GM12878 (cell line): ENCODE measurements around the gene SAMD3. TPM values are rescaled to one million over a fixed set of nuclear protein-coding genes. Genes with fewer than 3 reads are reported as not detected.

Experiments used
- ATAC-seq: fragments of 200-7000 bp; cut with Tn5 transposase; 3 replicates; pipeline ENCODE4 v1.9.1; 2020; ENCODE audit warnings: mild to moderate bottlenecking, moderate library complexity
- BruUV-seq: library from RNA; stranded (reverse); fragments of 400-500 nt; replicated peaks from 2 replicates; lab custom pipeline; 2021; lab: Mats Ljungman, UMichigan
- CTCF ChIA-PET: fragments of 300-600 bp; sonication (Branson Sonifier 250); formaldehyde crosslinking; extraction: SDS; loops from one replicate; lab custom pipeline; 2021; ENCODE audit warnings: inconsistent platforms; lab: Yijun Ruan, JAX
- POLR2A ChIA-PET: fragments of 350-600 bp; formaldehyde crosslinking; extraction: SDS; loops from one replicate; lab custom pipeline; 2021; ENCODE audit warnings: inconsistent platforms; lab: Charles Lee
- RAD21 ChIA-PET: fragments of 300-600 bp; sonication (Branson Sonifier 250); formaldehyde crosslinking; loops from one replicate; lab custom pipeline; 2023; ENCODE audit warnings: antibody characterized with exemption; ENCODE audit not compliant: unreplicated experiment; lab: Charles Lee
- SMC1A ChIA-PET: fragments of 300-600 bp; sonication (Branson Sonifier 250); formaldehyde crosslinking; loops from one replicate; lab custom pipeline; 2023; ENCODE audit not compliant: unreplicated experiment, uncharacterized antibody; lab: Charles Lee
- DNase-seq: peaks from one replicate; pipeline ENCODE4 v3.0.0-alpha.2; 2011; ENCODE audit warnings: low read depth, low spot score
- FAIRE-seq: peaks from 3 replicates; lab custom pipeline; 2011; peaks lifted over from hg19 to GRCh38; lab: Jason Lieb, UNC
- H2AFZ ChIP-seq: 2 replicates; pipeline ENCODE4 v1.6.0; 2011; ENCODE audit warnings: low read depth, low read length, control low read depth; ENCODE audit not compliant: control insufficient read depth
- H3K27ac ChIP-seq: 2 replicates; pipeline ENCODE4 v1.5.1; 2011; ENCODE audit warnings: control low read depth; ENCODE audit not compliant: control insufficient read depth, insufficient read depth
- H3K27me3 ChIP-seq, 2 experiments: replicated peaks in 1 of 2; 2 replicates each; pipeline versions ENCODE4 v1.6.0 to v1.6.1; 2011; ENCODE audit warnings: low read length in 1 of 2; ENCODE audit not compliant: control insufficient read depth in 2 of 2, insufficient read depth in 2 of 2
- H3K36me3 ChIP-seq, 2 experiments: 2 replicates each; pipeline ENCODE4 v1.5.1; 2011; ENCODE audit warnings: low read length in 1 of 2; ENCODE audit not compliant: control insufficient read depth in 2 of 2, insufficient read depth in 2 of 2
- H3K4me1 ChIP-seq: 2 replicates; pipeline ENCODE4 v1.6.1; 2011; ENCODE audit warnings: mild to moderate bottlenecking, low read length, moderate library complexity, mixed read lengths; ENCODE audit not compliant: control insufficient read depth, insufficient read depth
- H3K4me2 ChIP-seq: 2 replicates; pipeline ENCODE4 v1.6.0; 2011; ENCODE audit warnings: control low read depth; ENCODE audit not compliant: control insufficient read depth, insufficient read depth
- H3K4me3 ChIP-seq: fragments of 200-600 bp; sonication (generic); 2 replicates; pipeline ENCODE4 v1.5.1; 2016
- H3K79me2 ChIP-seq: 2 replicates; pipeline ENCODE4 v1.6.0; 2011; ENCODE audit warnings: low read length; ENCODE audit not compliant: control insufficient read depth, insufficient read depth
- H3K9ac ChIP-seq: 2 replicates; pipeline ENCODE4 v1.8.0; 2011; ENCODE audit warnings: low read length, control low read depth, mixed read lengths; ENCODE audit not compliant: control insufficient read depth, insufficient read depth
- H3K9me3 ChIP-seq: replicated peaks from 3 replicates; pipeline ENCODE4 v1.5.1; 2011; ENCODE audit warnings: mild to moderate bottlenecking, low read length; ENCODE audit not compliant: control insufficient read depth, insufficient read depth
- H4K20me1 ChIP-seq: 2 replicates; pipeline ENCODE4 v1.6.0; 2011; ENCODE audit not compliant: control insufficient read depth, insufficient read depth
- BHLHE40 ChIP-seq, 2 experiments: fragments of 450-650 bp in 1 of 2; IDR thresholded peaks; 2 replicates each; pipeline ENCODE4 v1.6.1; 2011 to 2017; ENCODE audit warnings: low read depth in 2 of 2, borderline replicate concordance in 1 of 2, improper control_type of control experiment in 1 of 2, low read length in 1 of 2, mild to moderate bottlenecking in 1 of 2
- EGR1 ChIP-seq, 2 experiments: IDR thresholded peaks; 1 replicate in 1 of 2; 2 replicates in 1 of 2; pipeline ENCODE4 v1.6.1; 2011 to 2012; ENCODE audit warnings: low read depth in 2 of 2, low read length in 2 of 2, borderline replicate concordance in 1 of 2, mild to moderate bottlenecking in 1 of 2, moderate library complexity in 1 of 2
- ETV6 ChIP-seq, 2 experiments: fragments of 450-650 bp in 1 of 2; IDR thresholded peaks in 1 of 2; conservative IDR thresholded peaks in 1 of 2; 2 replicates each; pipeline ENCODE4 v1.6.1; 2014; ENCODE audit warnings: antibody characterized with exemption in 1 of 2, borderline replicate concordance in 1 of 2, low read depth in 1 of 2, mild to moderate bottlenecking in 1 of 2, moderate library complexity in 1 of 2
- FOS ChIP-seq: IDR thresholded peaks from 3 replicates; pipeline ENCODE4 v1.6.1; 2011; ENCODE audit warnings: borderline replicate concordance; ENCODE audit not compliant: insufficient read length; ENCODE audit errors: extremely low read depth
- HCFC1 ChIP-seq: fragments of 150-350 bp; IDR thresholded peaks from 2 replicates; pipeline ENCODE4 v1.6.1; 2014; ENCODE audit warnings: low read length
- HDAC6 ChIP-seq: fragments of 200-600 bp; sonication (generic); IDR thresholded peaks from one replicate; pipeline ENCODE4 v1.8.0; 2017; ENCODE audit warnings: antibody characterized with exemption; ENCODE audit not compliant: unreplicated experiment
- HDGF ChIP-seq: fragments of 450-650 bp; IDR thresholded peaks from 2 replicates; pipeline ENCODE4 v1.6.1; 2016; ENCODE audit warnings: antibody characterized with exemption
- IKZF2 ChIP-seq, 2 experiments: fragments of 450-650 bp; IDR thresholded peaks; 2 replicates each; pipeline ENCODE4 v1.6.1; 2017; ENCODE audit warnings: mild to moderate bottlenecking in 2 of 2, moderate library complexity in 2 of 2
- LARP7 ChIP-seq: fragments of 450-650 bp; IDR thresholded peaks from 2 replicates; pipeline ENCODE4 v1.6.1; 2017; ENCODE audit warnings: mild to moderate bottlenecking
- MEF2B ChIP-seq: fragments of 450-650 bp; IDR thresholded peaks from 2 replicates; pipeline ENCODE4 v1.6.1; 2018; ENCODE audit warnings: mild to moderate bottlenecking, moderate library complexity; ENCODE audit not compliant: partially characterized antibody, poor library complexity, severe bottlenecking
- NFXL1 ChIP-seq: fragments of 450-650 bp; IDR thresholded peaks from 2 replicates; pipeline ENCODE4 v1.6.1; 2017; ENCODE audit warnings: antibody characterized with exemption, mild to moderate bottlenecking, borderline replicate concordance
- NFYA ChIP-seq: IDR thresholded peaks from 2 replicates; pipeline ENCODE4 v1.6.1; 2011; ENCODE audit warnings: low read depth, mild to moderate bottlenecking, low read length, improper control_type of control experiment, borderline replicate concordance
- RB1 ChIP-seq: fragments of 450-650 bp; formaldehyde crosslinking; IDR thresholded peaks from 2 replicates; pipeline ENCODE4 v1.6.1; 2017; ENCODE audit warnings: mild to moderate bottlenecking, borderline replicate concordance
- SMAD1 ChIP-seq: fragments of 450-650 bp; IDR thresholded peaks from 2 replicates; pipeline ENCODE4 v1.6.1; 2018; ENCODE audit warnings: mild to moderate bottlenecking, low read depth; ENCODE audit not compliant: partially characterized antibody
- SPI1 ChIP-seq: IDR thresholded peaks from 2 replicates; pipeline ENCODE4 v1.6.1; 2011; ENCODE audit warnings: low read depth, mild to moderate bottlenecking, low read length, moderate library complexity, borderline replicate concordance; ENCODE audit not compliant: insufficient read depth
- SREBF1 ChIP-seq: IDR thresholded peaks from 2 replicates; pipeline ENCODE4 v1.6.1; 2012; ENCODE audit warnings: mild to moderate bottlenecking, low read length
- SREBF2 ChIP-seq: IDR thresholded peaks from 2 replicates; pipeline ENCODE4 v1.6.1; 2012; ENCODE audit warnings: mild to moderate bottlenecking, low read length
- TAF1 ChIP-seq: IDR thresholded peaks from 2 replicates; pipeline ENCODE4 v1.6.1; 2011; ENCODE audit warnings: mild to moderate bottlenecking, low read depth, low read length, borderline replicate concordance
- WRNIP1 ChIP-seq: IDR thresholded peaks from 2 replicates; pipeline ENCODE4 v1.6.1; 2011; ENCODE audit warnings: low read depth, low read length, improper control_type of control experiment, borderline replicate concordance
- ZNF384 ChIP-seq: IDR thresholded peaks from 2 replicates; pipeline ENCODE4 v1.6.1; 2012; ENCODE audit warnings: low read depth, mild to moderate bottlenecking, low read length, improper control_type of control experiment, borderline replicate concordance
- ZSCAN29 ChIP-seq: fragments of 450-650 bp; IDR thresholded peaks from 2 replicates; pipeline ENCODE4 v1.6.1; 2017; ENCODE audit warnings: mild to moderate bottlenecking, moderate library complexity
- WGBS: methylation state at CpG from one replicate; pipeline ENCODE4 v1.1.6; 2016; ENCODE audit warnings: low lambda C conversion rate; ENCODE audit not compliant: insufficient replicate concordance, insufficient coverage; ENCODE audit errors: missing lambda C conversion rate; 5-methylcytosine and 5-hydroxymethylcytosine counted together
- in situ Hi-C: fragments of 300-500 bp; cut with MboI; formaldehyde crosslinking; loops from 9 replicates; pipeline ENCODE4 v1.14.3; 2018; ENCODE audit warnings: mixed read lengths
- intact Hi-C: fragments of 100-400 bp; cut with micrococcal nuclease; formaldehyde crosslinking; loops from one replicate; pipeline ENCODE4 v1.14.2; 2022; ENCODE audit not compliant: unreplicated experiment
- polyA plus RNA-seq, 11 experiments: library from polyadenylated mRNA; depleted of rRNA in 4 of 11; unstranded in 6 of 11; stranded (reverse) in 5 of 11; fragments of >200 nt; fragmentation: Nextera tagmentation in 4 of 11; fragmentation: Illumina TruSeq in 1 of 11; extraction: Ambion mirVana in 4 of 11; extraction: Trizol in 1 of 11; gene quantifications; 1 replicate in 1 of 11; 2 replicates in 10 of 11; pipeline versions ENCODE4 v1.2.1 to v1.2.3, GENCODE V29; 2011 to 2016; ENCODE audit warnings: inconsistent platforms in 2 of 11, missing spikeins in 2 of 11, low read depth in 1 of 11
- total RNA-seq, 4 experiments: library from RNA; depleted of rRNA in 3 of 4; stranded (reverse); fragments of >200 nt in 3 of 4; fragmentation: Illumina TruSeq in 1 of 4; extraction: Trizol in 1 of 4; gene quantifications; 2 replicates each; pipeline versions ENCODE4 v1.2.1 to v1.2.3, GENCODE V29; 2013 to 2021
- TF ChIP-seq, protein P1 (sequence below): fragments of 450-650 bp; IDR thresholded peaks from 2 replicates; pipeline ENCODE4 v1.6.1; 2017; ENCODE audit warnings: low read depth, mild to moderate bottlenecking, moderate library complexity

SAMD3 gene
- total and polyA plus RNA-seq, 10 of the 15 experiments (the other 5 are each of a cell fraction or from before 2014, with no cell fraction given), result 0.04 to 2.3 (median 0.39) TPM; not detected in 2

DNA sequence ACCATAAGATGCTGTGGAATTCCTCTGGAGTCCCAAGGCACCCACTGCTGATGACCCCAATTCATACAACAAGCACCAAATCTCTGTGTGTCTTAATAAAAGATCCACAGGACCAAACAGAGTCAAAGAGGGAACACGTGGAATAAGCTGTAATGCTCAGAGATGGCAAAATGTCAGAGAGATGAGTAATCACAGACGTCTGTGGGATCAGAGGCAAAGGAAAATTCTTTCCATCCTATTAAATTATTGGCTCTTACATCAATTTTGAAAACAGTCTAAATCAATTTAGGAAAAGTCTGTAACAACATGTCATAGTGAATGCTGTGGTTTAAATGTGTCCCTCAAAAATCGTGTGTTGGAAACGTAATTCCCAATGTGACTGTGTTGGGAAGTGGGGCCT lies 17.5 kb upstream of the SAMD3 start (continued):
- TF ChIP-seq ZNF384, result no peak
- TF ChIP-seq ETV6 (conservative IDR thresholded peaks at IDR 0.05 in 1 of 2, IDR thresholded peaks at IDR 0.05 in 1 of 2; ENCODE audit: borderline replicate concordance in 1 of 2, low read depth in 1 of 2), result no peak
- TF ChIP-seq ZSCAN29, result no peak
- TF ChIP-seq HDAC6, result no peak

DNA sequence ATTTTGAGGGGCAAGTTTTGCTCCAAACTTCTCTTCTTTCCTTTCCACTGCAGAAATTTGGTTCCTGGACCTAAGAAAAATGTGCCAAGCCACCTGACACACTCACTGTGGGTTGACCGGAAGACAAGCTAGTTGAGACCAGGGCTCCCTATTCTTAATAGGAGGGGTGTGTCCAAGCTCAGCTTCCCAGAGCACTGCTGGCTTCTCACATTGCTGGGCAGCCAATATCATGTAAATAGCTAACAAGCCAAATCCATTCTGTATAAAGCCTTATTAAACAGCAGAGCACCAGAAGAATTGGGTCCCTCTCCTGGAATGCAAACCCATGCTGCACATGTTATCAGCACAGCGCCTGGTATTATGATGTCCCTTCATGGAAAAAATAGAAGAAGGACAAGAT lies 17.0 kb upstream of the SAMD3 start:
- FAIRE-seq (no peak), DNase-seq (no peak), ATAC-seq (no peak)
- no TSS peak for BruUV-seq
- Histone ChIP-seq H3K4me3 (no peak overlapping the region), H2AFZ (no peak overlapping the region), H3K9ac (no peak overlapping the region), H3K36me3 (no peaks in the 10 kb centered on the region), H3K79me2 (no peaks in the 10 kb centered on the region), H3K27me3 (no peaks in the 10 kb centered on the region), H3K4me1 (no peaks in the 10 kb centered on the region), H3K4me2 (no peak overlapping the region), H4K20me1 (no peaks in the 10 kb centered on the region), H3K27ac (no peak overlapping the region), H3K9me3 (no peaks in the 10 kb centered on the region)
- WGBS, result 97% methylated on average over 2 of the region's 2 CpGs
- ChIA-PET POLR2A (no interaction called here), RAD21 (no interaction called here), SMC1A (interaction anchor here (1.8 kb wide), 1 partner anchor 25 kb away, joined by 4 read pairs; no protein-coding TSS in a partner anchor), CTCF (interaction anchor here (0.8 to 2.4 kb wide), 2 partner anchors 10 to 42 kb away, joined by 3 to 10 read pairs; no protein-coding TSS in a partner anchor)
- intact Hi-C loops (loop anchor here (2.0 kb wide), 1 partner anchor 43 kb away; no protein-coding TSS in a partner anchor), in situ Hi-C loops (no loop called here)
- TF ChIP-seq SMAD1 (no peak), WRNIP1 (no peak), EGR1 (IDR thresholded peaks at IDR 0.05; ENCODE audit: borderline replicate concordance in 1 of 2, low read depth in 2 of 2, low read length in 2 of 2) (no peak), MEF2B (no peak), FOS (no peak), TAF1 (no peak), SREBF1 (no peak), HCFC1 (no peak), LARP7 (no peak), HDGF (no peak), BHLHE40 (IDR thresholded peaks at IDR 0.05; ENCODE audit: borderline replicate concordance in 1 of 2, low read depth in 2 of 2, low read length in 1 of 2) (no peak), NFXL1 (no peak), RB1 (no peak), SPI1 (no peak), NFYA (no peak), IKZF2 (IDR thresholded peaks at IDR 0.05) (no peak), SREBF2 (no peak)
- TF ChIP-seq, protein P1, sequence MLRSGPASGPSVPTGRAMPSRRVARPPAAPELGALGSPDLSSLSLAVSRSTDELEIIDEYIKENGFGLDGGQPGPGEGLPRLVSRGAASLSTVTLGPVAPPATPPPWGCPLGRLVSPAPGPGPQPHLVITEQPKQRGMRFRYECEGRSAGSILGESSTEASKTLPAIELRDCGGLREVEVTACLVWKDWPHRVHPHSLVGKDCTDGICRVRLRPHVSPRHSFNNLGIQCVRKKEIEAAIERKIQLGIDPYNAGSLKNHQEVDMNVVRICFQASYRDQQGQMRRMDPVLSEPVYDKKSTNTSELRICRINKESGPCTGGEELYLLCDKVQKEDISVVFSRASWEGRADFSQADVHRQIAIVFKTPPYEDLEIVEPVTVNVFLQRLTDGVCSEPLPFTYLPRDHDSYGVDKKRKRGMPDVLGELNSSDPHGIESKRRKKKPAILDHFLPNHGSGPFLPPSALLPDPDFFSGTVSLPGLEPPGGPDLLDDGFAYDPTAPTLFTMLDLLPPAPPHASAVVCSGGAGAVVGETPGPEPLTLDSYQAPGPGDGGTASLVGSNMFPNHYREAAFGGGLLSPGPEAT, result no peak
